Endothelial cell of umbilical vein (primary cell): Measurements from ENCODE around the gene MAP3K1. TPM values are rescaled to one million over a fixed set of nuclear protein-coding genes. Genes with fewer than 3 reads are reported as not detected.

Experiments used
- BruUV-seq: library from RNA; stranded (reverse); fragments of 400-500 nt; replicated peaks from 2 replicates; lab custom pipeline; 2021; lab: Mats Ljungman, UMichigan
- CTCF ChIA-PET: fragments of 300-600, 350-600 bp; sonication (Branson Sonifier 250); formaldehyde crosslinking; loops from one replicate; lab custom pipeline; 2021; ENCODE audit warnings: antibody characterized with exemption, inconsistent platforms; lab: Charles Lee
- POLR2A ChIA-PET: fragments of 300-600, 350-600 bp; sonication (Branson Sonifier 250); formaldehyde crosslinking; loops from one replicate; lab custom pipeline; 2021; ENCODE audit warnings: antibody characterized with exemption, inconsistent platforms; lab: Charles Lee
- DNase-seq: peaks from one replicate; pipeline ENCODE4 v3.0.0-alpha.2; 2011; ENCODE audit warnings: low read depth, low spot score
- FAIRE-seq: peaks from 2 replicates; lab custom pipeline; 2011; peaks lifted over from hg19 to GRCh38; lab: Jason Lieb, UNC
- H2AFZ ChIP-seq: 2 replicates; pipeline ENCODE4 v1.6.0; 2012; ENCODE audit warnings: low read depth, low read length, control low read depth, inconsistent platforms
- H3K27ac ChIP-seq: 2 replicates; pipeline ENCODE4 v1.5.1; 2011; ENCODE audit warnings: low read depth, mild to moderate bottlenecking, control low read depth, low read length, moderate library complexity; ENCODE audit not compliant: insufficient read depth
- H3K27me3 ChIP-seq, 2 experiments: 2 replicates each; pipeline versions ENCODE4 v1.6.0 to v1.6.1; 2011; ENCODE audit warnings: low read length in 2 of 2, mixed read lengths in 1 of 2; ENCODE audit not compliant: control insufficient read depth in 2 of 2, insufficient read depth in 2 of 2
- H3K36me3 ChIP-seq, 2 experiments: 2 replicates in 1 of 2; 3 replicates in 1 of 2; pipeline ENCODE4 v1.5.1; 2011; ENCODE audit warnings: low read length in 2 of 2, mild to moderate bottlenecking in 1 of 2, moderate library complexity in 1 of 2; ENCODE audit not compliant: control insufficient read depth in 2 of 2, insufficient read depth in 2 of 2; ENCODE audit errors: extremely low read depth in 1 of 2
- H3K4me1 ChIP-seq: 3 replicates; pipeline ENCODE4 v1.5.1; 2011; ENCODE audit warnings: mild to moderate bottlenecking, low read length; ENCODE audit not compliant: control insufficient read depth, insufficient read depth; ENCODE audit errors: extremely low read depth
- H3K4me2 ChIP-seq: 2 replicates; pipeline ENCODE4 v1.6.1; 2011; ENCODE audit warnings: low read length, control low read depth, mixed read lengths; ENCODE audit not compliant: insufficient read depth
- H3K4me3 ChIP-seq, 3 experiments: fragments of 200-600 bp in 1 of 3; sonication (generic), shearing (Covaris generic) in 1 of 3; replicated peaks in 1 of 3; 2 replicates each; pipeline ENCODE4 v1.5.1; 2011 to 2016; ENCODE audit warnings: control low read depth in 3 of 3, low read length in 3 of 3, mild to moderate bottlenecking in 2 of 3, inconsistent platforms in 1 of 3, low read depth in 1 of 3, moderate library complexity in 1 of 3; ENCODE audit not compliant: insufficient read depth in 1 of 3
- H3K79me2 ChIP-seq: 2 replicates; pipeline ENCODE4 v1.6.0; 2012; ENCODE audit warnings: low read length, inconsistent platforms; ENCODE audit not compliant: control insufficient read depth, insufficient read depth
- H3K9ac ChIP-seq: replicated peaks from 2 replicates; pipeline ENCODE3; 2011; ENCODE audit warnings: low read length, control low read depth; ENCODE audit not compliant: insufficient read depth; ENCODE audit errors: extremely low read depth
- H3K9me1 ChIP-seq: replicated peaks from 3 replicates; pipeline ENCODE4 v1.6.0; 2011; ENCODE audit warnings: mild to moderate bottlenecking, low read length; ENCODE audit not compliant: control insufficient read depth, insufficient read depth; ENCODE audit errors: extremely low read depth
- H3K9me3 ChIP-seq: replicated peaks from 2 replicates; pipeline ENCODE4 v1.5.1; 2012; ENCODE audit warnings: low read length, inconsistent platforms; ENCODE audit not compliant: control insufficient read depth, insufficient read depth
- H4K20me1 ChIP-seq: replicated peaks from 2 replicates; pipeline ENCODE3; 2011; ENCODE audit warnings: mild to moderate bottlenecking, low read length; ENCODE audit not compliant: control insufficient read depth, insufficient read depth; ENCODE audit errors: extremely low read depth
- EZH2 ChIP-seq: IDR thresholded peaks from 2 replicates; pipeline ENCODE4 v1.6.1; 2012; ENCODE audit warnings: borderline replicate concordance, low read depth, mild to moderate bottlenecking, moderate library complexity, low read length, inconsistent platforms; ENCODE audit not compliant: severe bottlenecking
- FOS ChIP-seq: IDR thresholded peaks from 2 replicates; pipeline ENCODE4 v1.6.1; 2011; ENCODE audit warnings: mild to moderate bottlenecking, low read length, moderate library complexity, borderline replicate concordance; ENCODE audit not compliant: insufficient read depth
- GATA2 ChIP-seq: IDR thresholded peaks from 2 replicates; pipeline ENCODE4 v1.7.0; 2011; ENCODE audit warnings: low read depth, mild to moderate bottlenecking, moderate library complexity, mixed read lengths, low read length; ENCODE audit not compliant: insufficient read length, insufficient read depth
- JUN ChIP-seq: IDR thresholded peaks from 2 replicates; pipeline ENCODE4 v1.6.1; 2011; ENCODE audit warnings: borderline replicate concordance, low read depth; ENCODE audit not compliant: insufficient read length, insufficient read depth
- MYC ChIP-seq: IDR thresholded peaks from one replicate; pipeline ENCODE4 v1.6.1; 2011; ENCODE audit warnings: mild to moderate bottlenecking, low read depth, low read length
- POLR2A ChIP-seq: IDR thresholded peaks from 2 replicates; pipeline ENCODE4 v1.6.1; 2012; ENCODE audit warnings: low read depth, mild to moderate bottlenecking, control low read depth, low read length
- POLR2AphosphoS5 ChIP-seq: IDR thresholded peaks from 2 replicates; pipeline ENCODE4 v1.6.1; 2012; ENCODE audit warnings: low read depth, mild to moderate bottlenecking, control low read depth, low read length, moderate library complexity; ENCODE audit not compliant: insufficient read depth
- dilution Hi-C: fragments of 300-500 bp; cut with MboI; formaldehyde crosslinking; loops from one replicate; pipeline ENCODE4 v1.15.0; 2019; ENCODE audit warnings: low sequenced_read_pairs; ENCODE audit not compliant: extremely low pct_ligation_motif_present
- intact Hi-C: fragments of 100-400 bp; cut with micrococcal nuclease; formaldehyde crosslinking; loops from one replicate; pipeline ENCODE4 v1.10.0; 2022
- polyA plus RNA-seq, 4 experiments: library from polyadenylated mRNA; depleted of rRNA in 3 of 4; stranded (reverse) in 3 of 4; unstranded in 1 of 4; fragments of >200 nt; gene quantifications; 2 replicates each; pipeline versions ENCODE4 v1.2.1 to v1.2.3, GENCODE V29; 2011 to 2012; ENCODE audit warnings: missing spikeins in 1 of 4
- total RNA-seq: library from RNA; stranded (reverse); gene quantifications from 2 replicates; pipeline ENCODE4 v1.2.3, GENCODE V29; 2021
- TF ChIP-seq, protein P1 (sequence below), 2 donors: IDR thresholded peaks; 1 replicate in 1 of 2; 2 replicates in 1 of 2; pipeline ENCODE4 v1.5.1; 2011; ENCODE audit warnings: low read length in 2 of 2, mild to moderate bottlenecking in 2 of 2, moderate library complexity in 2 of 2, control low read depth in 1 of 2, inconsistent platforms in 1 of 2, low read depth in 1 of 2; ENCODE audit not compliant: insufficient read depth in 1 of 2; ENCODE audit errors: extremely low read depth in 1 of 2
- TF ChIP-seq, protein P2 (sequence below): IDR thresholded peaks from 2 replicates; pipeline ENCODE4 v1.6.1; 2011; ENCODE audit not compliant: insufficient read depth, insufficient read length

MAP3K1 gene
- total and polyA plus RNA-seq, 2 donors (not counting 3 experiments of a cell fraction or from before 2014, with no cell fraction given), result 5.7 to 14.4 TPM

- no TSS peak for BruUV-seq
- no peaks in the 10 kb centered on the region for H3K27me3 ChIP-seq
- ChIA-PET POLR2A (no interaction called here), CTCF (interaction anchor here (0.6 to 6.9 kb wide), 9 partner anchors 24 to 1913 kb away, joined by 3 to 74 read pairs (median 3); no protein-coding TSS in a partner anchor)
- FAIRE-seq (no peak), DNase-seq (no peak)
- TF ChIP-seq, protein P1, sequence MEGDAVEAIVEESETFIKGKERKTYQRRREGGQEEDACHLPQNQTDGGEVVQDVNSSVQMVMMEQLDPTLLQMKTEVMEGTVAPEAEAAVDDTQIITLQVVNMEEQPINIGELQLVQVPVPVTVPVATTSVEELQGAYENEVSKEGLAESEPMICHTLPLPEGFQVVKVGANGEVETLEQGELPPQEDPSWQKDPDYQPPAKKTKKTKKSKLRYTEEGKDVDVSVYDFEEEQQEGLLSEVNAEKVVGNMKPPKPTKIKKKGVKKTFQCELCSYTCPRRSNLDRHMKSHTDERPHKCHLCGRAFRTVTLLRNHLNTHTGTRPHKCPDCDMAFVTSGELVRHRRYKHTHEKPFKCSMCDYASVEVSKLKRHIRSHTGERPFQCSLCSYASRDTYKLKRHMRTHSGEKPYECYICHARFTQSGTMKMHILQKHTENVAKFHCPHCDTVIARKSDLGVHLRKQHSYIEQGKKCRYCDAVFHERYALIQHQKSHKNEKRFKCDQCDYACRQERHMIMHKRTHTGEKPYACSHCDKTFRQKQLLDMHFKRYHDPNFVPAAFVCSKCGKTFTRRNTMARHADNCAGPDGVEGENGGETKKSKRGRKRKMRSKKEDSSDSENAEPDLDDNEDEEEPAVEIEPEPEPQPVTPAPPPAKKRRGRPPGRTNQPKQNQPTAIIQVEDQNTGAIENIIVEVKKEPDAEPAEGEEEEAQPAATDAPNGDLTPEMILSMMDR (IDR thresholded peaks at IDR 0.05; ENCODE audit: extremely low read depth in 1 of 2, insufficient read depth in 1 of 2, low read depth in 1 of 2, low read length in 2 of 2), result no peak
- TF ChIP-seq, protein P2, sequence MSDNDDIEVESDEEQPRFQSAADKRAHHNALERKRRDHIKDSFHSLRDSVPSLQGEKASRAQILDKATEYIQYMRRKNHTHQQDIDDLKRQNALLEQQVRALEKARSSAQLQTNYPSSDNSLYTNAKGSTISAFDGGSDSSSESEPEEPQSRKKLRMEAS, result no peak
- no peak for TF ChIP-seq FOS
- TF ChIP-seq JUN, result no peak
- no peak for TF ChIP-seq POLR2AphosphoS5
- TF ChIP-seq MYC, result no peak
- TF ChIP-seq EZH2, result no peak
- no peak for TF ChIP-seq POLR2A
- TF ChIP-seq GATA2, result no peak
- dilution Hi-C loops (no loop called here), intact Hi-C loops (no loop called here)
- peaks cover 5% of the 10 kb centered on the region for H3K4me1 ChIP-seq
- H4K20me1 ChIP-seq, result no peaks in the 10 kb centered on the region
- H3K27ac ChIP-seq, result no peak overlapping the region
- H3K9me3 ChIP-seq, result no peaks in the 10 kb centered on the region
- no peak overlapping the region for H2AFZ ChIP-seq
- H3K4me3 ChIP-seq, result no peak overlapping the region
- no peak overlapping the region for H3K9ac ChIP-seq
- H3K79me2 ChIP-seq, result no peaks in the 10 kb centered on the region
- no peaks in the 10 kb centered on the region for H3K9me1 ChIP-seq
- H3K4me2 ChIP-seq, result no peak overlapping the region
- H3K36me3 ChIP-seq, result peaks cover 5 to 7% of the 10 kb centered on the region in 2 experiments
These were observed 82.9 kb downstream of the MAP3K1 start for GRCh38 chr5:56898213-56898612.
